ENCODE measurements around the gene SMNDC1. TPM values are rescaled to one million over a fixed set of nuclear protein-coding genes. Genes with fewer than 3 reads are reported as not detected.
"Not testable (repeated sequence)": the region's sequence is repeated elsewhere in the genome, so short reads cannot be mapped to it uniquely, and the experiment has no call there.

The SMNDC1 gene
- polyA plus RNA-seq (ENCODE audit: insufficient read length in 4 of 4) = 10 to 100 TPM; 44.8 to 53.0 (median 50.1) TPM

DNA sequence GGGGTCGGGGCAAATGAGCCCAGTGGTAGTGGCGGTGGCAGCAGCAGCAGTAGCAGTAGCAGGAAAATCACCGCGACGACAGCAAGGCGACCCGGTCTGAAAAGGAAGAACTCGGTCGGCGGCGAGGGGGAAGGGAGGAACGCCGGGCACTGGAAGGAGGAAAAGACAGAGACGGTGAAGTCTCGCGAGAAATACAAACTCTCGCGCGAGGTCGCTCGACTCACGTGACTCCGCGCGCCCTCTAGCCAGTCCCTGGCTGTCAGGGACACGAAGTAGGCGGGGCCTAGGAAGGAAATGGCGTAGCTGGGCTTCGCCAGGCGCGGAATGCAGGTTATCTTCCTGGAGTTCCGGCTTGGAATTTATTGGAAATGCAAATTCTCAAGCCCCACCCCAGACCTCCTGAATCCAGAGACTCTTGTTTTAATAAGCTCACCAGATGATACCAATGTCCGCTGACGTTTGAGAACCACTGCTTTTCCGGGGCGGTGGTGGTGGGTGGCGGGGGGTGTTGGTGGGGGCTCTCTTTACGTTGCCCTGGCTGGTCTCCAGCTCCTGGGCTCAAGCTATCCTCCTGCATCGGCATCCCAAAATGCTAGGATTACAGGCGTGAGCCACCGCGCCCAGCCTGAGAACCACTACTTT lies at the start of gene SMNDC1:
SMNDC1 (minus strand) TSS at position 141 of the 642 bp plus-strand sequence. CDS start 1,333 bp downstream, outside the sequence.
- peak; percentile 95 to 98 (median 98) for DNase-seq (ENCODE audit: low read depth in 4 of 4, low spot score in 2 of 4)

DNA sequence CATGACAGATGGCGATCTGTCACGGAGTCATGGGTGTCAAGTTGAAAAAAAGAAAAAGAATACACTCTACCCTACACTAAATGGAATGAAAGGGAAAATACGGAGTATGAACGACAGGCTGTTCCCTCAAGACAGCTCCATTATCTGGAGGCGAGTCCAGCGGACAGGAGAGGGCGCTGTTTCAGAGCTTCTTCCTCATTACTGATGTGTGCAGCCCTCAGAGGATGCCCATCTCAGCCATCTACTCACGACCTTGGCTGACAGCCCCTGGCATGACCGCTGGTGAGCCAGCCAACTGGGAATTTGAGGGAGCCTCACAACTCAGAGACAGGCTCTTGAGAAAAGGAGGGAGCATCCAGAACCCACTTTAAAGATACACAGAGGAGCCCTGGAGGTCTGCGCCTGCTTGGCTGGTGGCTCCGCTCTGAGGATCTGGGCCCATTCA lies 49.6 kb upstream of the SMNDC1 start:
- peak in 1 of 4 donors; percentile 66 for DNase-seq (ENCODE audit: low read depth in 4 of 4, low spot score in 2 of 4)

DNA sequence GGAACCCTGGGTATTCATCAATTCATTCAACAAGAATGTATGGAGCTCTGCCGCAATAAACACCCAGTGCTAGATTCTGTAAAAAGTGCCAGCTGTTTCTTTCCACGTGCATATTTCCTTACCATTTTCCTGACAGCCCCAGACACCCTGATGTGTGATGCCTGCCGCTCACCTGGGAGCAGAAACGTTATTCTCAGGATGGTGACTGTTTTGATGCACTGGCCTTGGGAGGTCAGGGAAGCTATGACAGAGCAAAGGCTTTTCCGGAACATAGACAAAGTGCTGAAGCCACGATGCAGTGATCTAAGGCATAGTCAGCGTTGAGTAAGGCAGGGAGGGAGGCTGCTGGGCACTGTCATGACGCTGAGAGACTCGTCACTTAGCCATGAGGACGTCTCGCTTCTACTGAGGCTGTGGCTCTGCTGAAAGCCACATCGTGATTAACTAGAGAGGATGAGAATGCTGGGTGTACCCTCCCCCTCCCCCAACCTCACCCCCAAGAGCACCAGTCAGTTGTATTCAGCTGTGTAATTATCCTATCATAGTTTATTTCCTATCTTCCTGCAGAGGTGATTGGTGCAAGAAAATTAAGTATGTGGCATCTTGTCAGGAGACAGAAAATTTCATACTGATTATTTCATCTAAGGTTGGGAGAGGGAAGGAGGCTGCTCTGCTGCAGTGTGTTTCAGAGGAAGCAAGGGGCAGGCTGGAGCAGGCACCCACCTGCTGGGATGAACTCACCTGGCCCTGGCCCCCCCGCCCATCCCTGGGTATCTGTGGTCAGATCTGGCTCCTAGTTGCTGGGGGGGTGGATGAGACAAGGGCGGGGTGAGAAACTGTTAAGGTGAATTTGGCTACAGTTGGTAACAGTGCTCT lies 48.8 kb upstream of the SMNDC1 start:
- DNase-seq (ENCODE audit: low read depth in 4 of 4, low spot score in 2 of 4) = no peak

DNA sequence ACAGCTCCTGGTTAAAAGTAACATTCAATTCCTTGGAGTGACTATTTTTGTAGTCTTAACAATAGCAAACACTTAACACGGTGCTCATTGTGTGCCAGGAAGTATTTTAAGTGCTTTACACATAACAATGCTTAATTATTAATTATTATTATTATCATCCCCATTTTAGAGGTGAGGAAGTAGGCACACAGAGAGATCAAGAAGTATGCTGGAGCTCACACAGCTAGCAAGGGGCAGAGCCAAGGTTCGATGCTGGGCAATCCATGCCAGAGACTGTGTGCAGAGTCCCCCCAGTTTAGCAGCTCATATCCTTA lies 48.2 kb upstream of the SMNDC1 start:
- DNase-seq (ENCODE audit: low read depth in 4 of 4, low spot score in 2 of 4) = no peak

DNA sequence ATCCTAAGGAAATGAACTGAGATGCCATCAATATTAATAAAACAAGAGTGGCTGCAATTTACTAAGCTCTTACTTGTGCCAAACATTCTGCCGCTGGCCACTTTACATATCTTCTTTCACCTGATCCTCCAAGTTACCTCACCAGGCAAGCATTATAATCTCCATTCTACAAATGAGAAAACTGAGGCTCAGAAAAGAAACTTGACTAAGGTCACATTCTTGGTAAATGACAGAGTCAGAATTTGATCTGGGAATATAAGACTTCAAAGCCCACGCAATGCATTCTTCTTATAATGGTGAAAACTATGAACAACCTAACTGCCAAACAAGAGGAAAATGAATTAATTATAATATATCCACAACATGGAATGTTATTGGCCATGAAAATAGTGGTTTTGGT lies 46.1 kb upstream of the SMNDC1 start:
- DNase-seq (ENCODE audit: low read depth in 4 of 4, low spot score in 2 of 4) = no peak

DNA sequence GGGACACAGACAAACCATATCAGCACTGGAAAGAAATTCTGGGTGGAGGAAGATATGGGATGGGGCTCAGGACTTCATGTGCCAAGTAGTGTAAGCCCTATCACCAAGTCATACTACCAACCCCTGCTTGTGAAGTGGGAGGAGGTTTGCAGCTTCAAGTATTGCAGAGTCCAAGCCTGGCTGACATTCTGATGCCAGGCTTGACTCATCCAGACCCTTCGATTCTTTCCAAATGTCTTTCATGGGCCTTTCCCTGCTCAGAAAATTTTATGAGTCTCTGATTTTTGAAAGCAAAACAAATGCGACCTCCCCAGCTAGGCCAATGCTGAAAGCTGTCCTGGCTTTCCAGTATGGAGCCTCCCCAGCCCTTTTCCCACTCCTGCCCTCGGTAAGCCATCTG lies 45.1 kb upstream of the SMNDC1 start:
- no peak for DNase-seq (ENCODE audit: low read depth in 4 of 4, low spot score in 2 of 4)

DNA sequence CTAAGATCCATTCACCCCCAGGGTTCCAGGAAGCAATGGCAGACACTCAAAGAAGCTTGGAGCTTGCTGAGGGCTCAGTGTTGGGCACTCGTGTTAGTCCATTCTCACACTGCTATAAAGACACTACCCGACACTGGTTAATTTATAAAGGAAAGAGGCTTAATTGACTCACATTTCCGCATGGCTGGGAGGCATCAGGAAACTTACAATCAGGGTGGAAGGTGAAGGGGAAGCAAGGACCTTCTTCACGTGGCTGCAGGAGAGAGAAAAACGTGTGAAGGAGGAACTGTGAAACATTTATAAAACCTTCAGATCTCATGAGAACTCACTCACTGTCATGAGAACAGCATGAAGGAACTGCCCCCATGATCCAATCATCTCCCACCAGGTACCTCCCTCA lies 44.7 kb upstream of the SMNDC1 start:
- no peak for DNase-seq (ENCODE audit: low read depth in 4 of 4, low spot score in 2 of 4)

DNA sequence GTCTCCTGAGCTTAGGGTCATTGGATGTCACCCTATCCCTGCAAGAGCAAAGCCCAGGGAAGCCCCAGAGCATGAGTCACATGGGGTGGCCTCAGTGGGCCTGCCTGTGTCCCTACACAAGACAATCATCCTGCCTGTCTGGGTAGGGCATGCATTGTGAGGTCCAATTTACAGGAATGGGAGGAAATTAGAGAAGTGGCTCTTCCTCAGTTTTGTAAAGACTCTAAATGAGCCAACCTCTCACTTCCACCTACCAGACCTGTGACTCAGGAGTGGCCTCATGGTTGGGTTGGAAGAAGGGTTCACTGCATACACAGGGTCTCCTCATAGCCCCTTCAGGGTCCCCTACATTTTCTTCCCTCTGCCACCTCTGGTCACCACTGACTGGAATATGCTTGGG lies 43.6 kb upstream of the SMNDC1 start:
- no peak for DNase-seq (ENCODE audit: low read depth in 4 of 4, low spot score in 2 of 4)

DNA sequence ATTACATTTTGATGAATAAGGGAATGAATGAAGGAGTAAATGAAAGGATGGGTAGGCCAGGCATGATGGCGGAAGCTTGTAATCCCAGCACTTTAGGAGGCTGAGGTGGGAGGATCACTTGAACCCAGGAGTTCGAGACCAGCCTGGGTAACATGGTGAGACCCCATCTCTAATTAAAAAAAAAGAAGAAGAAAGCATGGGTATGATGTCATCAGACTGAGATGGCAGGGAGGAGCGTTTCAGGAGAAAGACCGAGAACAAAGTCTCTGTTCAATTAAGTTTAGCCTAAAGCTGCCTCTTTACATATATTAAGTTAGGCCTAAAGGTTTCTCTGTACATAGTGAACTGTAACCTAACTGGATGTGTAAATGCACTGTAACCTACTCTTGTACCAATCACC lies 42.2 kb upstream of the SMNDC1 start:
- DNase-seq (ENCODE audit: low read depth in 4 of 4, low spot score in 2 of 4) = no peak

DNA sequence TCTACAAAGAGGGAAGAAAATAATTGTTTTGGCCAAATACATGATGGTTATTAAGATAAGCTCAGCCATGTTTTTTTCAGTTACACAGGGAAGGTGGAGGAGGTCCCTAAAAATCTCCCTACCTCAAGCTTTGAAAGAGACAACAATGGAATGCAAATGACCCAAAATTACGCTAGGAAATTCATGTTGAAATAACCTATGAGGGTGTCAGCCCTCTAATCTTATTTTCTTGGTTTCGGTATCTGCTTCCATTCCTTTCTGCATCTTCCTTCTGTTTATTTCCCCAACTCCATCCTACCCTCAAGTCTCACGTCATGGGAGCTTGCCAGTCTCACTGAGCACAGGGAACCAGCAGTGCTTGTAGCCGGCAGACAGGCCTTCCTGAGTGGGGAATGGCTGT lies 40.6 kb upstream of the SMNDC1 start:
- DNase-seq (ENCODE audit: low read depth in 4 of 4, low spot score in 2 of 4) = no peak

DNA sequence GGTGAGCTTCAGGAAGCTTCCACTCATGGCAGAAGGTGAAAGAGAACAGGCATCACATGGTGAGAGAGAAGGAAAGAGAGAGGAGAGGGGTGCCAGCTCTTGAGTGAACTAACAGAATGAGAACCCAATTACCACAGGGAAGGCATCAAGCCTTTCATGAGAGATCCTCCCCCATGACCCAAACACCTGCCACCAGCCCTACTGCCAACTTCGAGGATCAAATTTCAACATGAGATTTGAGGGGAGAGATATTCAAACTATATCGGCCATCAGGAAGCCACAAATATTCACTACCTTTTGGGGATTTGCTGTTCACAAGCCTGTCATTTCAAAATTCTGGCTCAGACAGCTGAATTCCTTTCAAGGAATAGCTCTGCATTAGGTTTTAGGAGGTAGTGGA lies 39.9 kb upstream of the SMNDC1 start:
- no peak for DNase-seq (ENCODE audit: low read depth in 4 of 4, low spot score in 2 of 4)

DNA sequence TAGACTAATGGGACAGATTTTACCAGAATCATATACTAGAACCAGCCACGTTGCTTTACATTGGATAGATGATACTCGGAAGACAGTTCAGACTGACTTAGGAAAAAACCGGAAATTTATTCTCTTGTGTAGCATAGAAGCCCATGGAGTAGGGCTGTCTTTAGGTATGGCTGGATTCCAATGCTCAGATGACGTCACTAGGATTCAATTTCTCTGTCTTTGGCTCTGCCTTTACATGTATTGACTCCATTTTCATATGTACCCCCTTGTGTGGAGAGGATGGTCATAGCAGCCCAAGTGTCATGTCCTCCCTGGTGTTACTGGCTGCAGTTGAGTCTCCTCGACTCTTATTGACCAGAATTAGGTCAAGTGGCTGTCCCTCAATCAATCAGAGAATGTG lies 39.2 kb upstream of the SMNDC1 start:
- DNase-seq (ENCODE audit: low read depth in 4 of 4, low spot score in 2 of 4) = no peak

DNA sequence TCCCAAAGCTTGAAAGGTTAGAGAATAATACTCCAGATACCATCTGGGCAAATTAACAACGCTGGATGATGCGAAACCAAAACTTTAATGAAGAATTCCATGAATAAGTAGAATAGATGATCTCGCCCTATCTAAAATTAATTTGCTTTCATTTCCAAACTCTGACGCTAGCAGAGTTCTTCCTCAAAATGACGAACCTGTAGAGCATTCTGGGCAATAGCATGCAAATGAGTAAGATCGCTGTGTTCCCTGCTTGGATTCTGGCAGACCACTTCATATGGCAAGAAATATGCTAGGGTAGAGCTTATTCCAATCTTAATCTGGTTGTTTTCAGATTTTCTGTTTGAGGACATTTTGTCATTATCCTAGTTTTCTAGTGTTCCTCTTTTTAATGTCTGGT lies 36.1 kb upstream of the SMNDC1 start:
- DNase-seq (ENCODE audit: low read depth in 4 of 4, low spot score in 2 of 4) = no peak

DNA sequence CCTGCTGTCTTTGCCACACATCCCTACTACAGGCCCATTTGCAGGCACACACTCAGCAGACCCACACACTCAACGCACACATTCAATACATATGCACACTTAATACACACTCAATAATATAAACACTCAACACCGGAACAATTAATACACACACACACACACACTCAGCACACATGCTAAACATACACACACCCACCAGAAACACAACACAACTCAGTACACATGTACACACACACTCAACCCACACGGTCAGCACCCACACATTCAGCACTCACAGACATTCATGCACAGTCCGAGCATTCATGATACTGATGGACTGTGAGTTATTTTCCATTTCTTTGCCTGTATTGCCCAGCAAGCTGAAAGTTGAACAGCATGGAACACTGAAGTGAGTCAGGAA lies 35.4 kb upstream of the SMNDC1 start:
- no peak for DNase-seq (ENCODE audit: low read depth in 4 of 4, low spot score in 2 of 4)

DNA sequence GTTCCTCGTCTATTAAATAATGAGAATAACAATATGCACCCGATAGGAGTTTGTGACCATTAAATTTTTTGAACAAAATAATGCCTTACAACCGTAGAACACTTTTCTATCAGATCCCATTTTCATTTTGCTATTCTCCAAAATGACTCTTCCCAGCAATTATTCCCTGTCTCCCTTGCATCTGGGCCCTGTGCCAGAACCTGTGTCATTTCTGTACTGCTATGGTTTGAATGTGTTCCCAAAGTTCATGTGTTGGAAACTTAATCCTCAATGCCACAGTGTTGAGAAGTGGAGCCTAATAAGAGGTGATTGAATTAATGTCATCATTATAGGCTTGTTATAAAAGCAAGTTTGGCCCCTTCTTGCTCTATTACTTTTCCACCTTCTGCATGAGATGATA lies 33.2 kb upstream of the SMNDC1 start:
- DNase-seq (ENCODE audit: low read depth in 4 of 4, low spot score in 2 of 4) = no peak

DNA sequence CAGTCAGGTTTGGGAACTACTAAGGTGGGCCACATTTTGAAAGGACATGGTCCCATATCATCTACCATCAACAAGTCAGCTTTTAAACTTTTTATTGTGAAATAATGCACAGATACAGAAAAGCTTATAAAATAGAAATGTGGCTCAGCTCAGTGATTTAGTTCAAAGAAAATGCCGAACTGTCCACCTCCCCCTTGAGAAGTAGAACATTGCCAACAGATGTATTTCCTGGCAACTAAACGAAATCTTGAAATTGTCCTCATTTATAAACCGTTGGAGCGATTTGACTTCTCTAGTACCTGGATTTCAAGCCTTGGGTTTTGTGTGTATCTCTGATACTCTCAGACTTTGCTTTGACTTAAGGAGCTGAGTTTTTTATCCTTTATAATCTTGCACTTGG lies 32.7 kb upstream of the SMNDC1 start:
- DNase-seq (ENCODE audit: low read depth in 4 of 4, low spot score in 2 of 4) = no peak

DNA sequence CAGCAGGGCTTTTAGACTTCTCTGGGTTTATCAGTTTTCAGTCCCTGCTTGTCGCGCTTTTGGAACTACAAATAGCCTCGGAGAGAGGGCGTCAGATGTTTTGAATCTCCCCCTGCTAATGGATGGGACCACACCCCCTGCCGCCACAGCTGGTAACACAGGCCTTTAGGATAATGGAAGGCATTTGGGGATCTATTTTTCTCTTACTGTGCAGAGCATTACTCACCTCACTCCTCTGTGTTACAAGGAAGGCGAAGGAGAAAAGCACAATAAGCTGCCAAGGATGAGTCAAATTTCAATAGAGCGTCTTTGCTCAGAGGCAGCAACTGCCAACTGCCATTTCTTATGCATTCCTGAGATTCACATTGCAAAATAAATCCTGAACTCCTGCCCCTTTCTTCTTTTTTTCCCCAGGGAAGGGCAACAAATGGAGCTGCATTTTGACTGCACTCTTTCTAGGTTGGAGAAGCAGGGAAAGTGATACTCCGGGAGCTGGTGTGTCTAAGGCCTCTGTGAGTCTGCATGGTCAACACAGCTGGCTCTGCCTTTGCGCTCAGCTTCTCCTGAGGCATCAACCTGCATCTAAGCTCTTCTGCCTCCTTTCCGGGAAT lies 31.5 kb upstream of the SMNDC1 start:
- no peak for DNase-seq (ENCODE audit: low read depth in 4 of 4, low spot score in 2 of 4)

DNA sequence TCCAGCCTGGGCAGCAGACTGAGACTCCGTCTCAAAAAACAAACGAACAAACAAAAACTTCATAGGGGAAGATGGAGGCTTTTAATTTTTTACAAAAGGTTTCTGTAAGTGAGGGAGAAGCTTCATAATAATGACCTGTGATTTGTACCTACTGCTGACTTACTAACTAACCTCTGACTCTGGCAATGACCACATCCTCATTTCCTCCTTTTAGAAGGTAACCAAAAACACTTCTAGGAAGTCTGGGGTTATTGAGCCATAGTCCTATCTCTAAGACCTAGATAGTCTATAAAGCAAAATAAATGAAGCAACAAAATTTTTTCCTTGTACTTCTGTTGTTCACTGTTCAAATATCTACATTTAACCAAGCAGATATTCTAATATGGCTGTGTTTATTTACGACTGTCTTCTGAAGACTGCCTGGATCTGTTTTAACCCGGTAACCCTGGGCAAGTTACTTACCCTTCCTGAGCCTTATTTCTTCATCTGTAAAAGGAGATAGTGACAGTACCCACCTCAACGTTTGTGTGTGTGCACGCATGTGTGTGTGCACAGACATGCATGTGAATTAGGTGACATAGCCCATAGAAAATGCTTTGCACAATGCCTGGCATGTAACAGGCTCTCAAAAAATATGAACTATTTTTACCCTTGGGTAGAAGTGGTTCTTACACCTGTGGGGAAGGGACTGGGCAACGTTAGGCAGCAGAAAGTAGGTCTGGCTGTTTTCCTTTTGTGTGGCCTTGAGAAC lies 30.8 kb upstream of the SMNDC1 start:
- no peak for DNase-seq (ENCODE audit: low read depth in 4 of 4, low spot score in 2 of 4)

DNA sequence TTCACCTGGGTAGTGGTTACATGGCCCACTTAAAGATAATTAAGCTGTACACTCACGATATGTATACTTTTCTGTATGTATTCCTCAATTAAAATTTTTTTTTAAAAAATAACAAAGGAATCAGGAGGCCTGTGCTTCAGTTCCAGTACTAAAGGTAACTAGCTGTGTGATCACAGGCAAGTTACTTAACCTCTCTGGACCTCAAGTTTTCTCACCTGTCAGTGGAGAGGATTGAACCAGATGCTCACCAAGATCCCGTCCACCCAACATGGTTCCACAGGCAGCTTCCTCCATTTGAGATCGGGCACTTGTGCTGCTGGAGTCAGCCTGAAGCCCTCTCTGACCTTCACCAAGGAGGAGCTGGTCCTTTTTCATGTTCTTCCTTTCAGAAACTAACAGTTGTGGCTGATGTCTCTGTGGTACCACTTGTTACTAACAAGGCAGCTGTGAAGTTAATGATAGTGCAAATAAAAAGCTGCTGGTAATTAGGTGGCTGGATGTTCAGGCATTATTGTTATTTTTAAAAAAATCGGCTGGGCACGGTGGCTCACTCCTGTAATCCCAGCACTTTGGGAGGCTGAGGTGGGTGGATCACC lies 29.4 kb upstream of the SMNDC1 start:
- no peak for DNase-seq (ENCODE audit: low read depth in 4 of 4, low spot score in 2 of 4)

DNA sequence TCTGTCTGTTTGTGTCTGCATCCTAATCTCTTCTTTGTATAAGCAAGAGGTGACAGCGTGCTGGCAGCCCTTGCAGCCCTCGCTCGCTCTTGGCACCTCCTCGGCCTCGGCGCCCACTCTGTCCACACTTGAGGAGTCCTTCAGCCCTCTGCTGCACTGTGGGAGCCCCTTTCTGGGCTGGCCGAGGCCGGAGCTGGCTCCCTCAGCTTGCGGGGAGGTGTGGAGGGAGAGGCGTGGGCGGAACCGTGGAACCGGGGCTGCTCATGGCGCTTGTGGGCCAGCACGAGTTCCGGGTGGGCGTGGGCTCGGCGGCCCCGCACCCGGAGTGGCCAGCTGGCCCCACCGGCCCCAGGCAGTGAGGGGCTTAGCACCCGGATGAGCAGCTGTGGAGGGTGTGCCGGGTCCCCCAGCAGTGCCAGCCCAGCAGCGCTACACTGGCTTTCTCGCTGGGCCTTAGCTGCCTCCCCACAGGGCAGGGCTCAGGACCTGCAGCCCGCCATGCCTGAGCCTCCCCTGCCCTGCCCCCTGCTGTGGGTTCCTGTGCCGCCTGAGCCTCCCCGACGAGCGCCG lies 26.6 kb upstream of the SMNDC1 start:
- DNase-seq (ENCODE audit: low read depth in 4 of 4, low spot score in 2 of 4) = not testable (repeated sequence)
